WERI-Rb-1 (cell line): ENCODE data around the gene WNT16.

Source experiments
- DNase-seq: peaks from one replicate; pipeline ENCODE4 v3.0.0-alpha.2; 2020
- H3K27ac ChIP-seq: fragments of 250-450 bp; sonication (Bioruptor Pico); 2 replicates; pipeline ENCODE4 v1.5.1; 2020; ENCODE audit warnings: mild to moderate bottlenecking, moderate library complexity
- H3K27me3 ChIP-seq: fragments of 250-450 bp; sonication (Bioruptor Pico); 2 replicates; pipeline ENCODE4 v1.5.1; 2021; ENCODE audit warnings: mild to moderate bottlenecking, low read depth, moderate library complexity; ENCODE audit not compliant: insufficient read depth, severe bottlenecking
- H3K36me3 ChIP-seq: fragments of 250-450 bp; sonication (Bioruptor Pico); 2 replicates; pipeline ENCODE4 v1.5.1; 2020; ENCODE audit warnings: mild to moderate bottlenecking, moderate library complexity
- H3K4me3 ChIP-seq: 2 replicates; pipeline ENCODE4 v1.5.1; 2011; ENCODE audit warnings: low read depth, mild to moderate bottlenecking, control low read depth, low read length
- H3K9me3 ChIP-seq: fragments of 250-450 bp; sonication (Bioruptor Pico); 2 replicates; pipeline ENCODE4 v1.5.1; 2021; ENCODE audit warnings: mild to moderate bottlenecking, moderate library complexity; ENCODE audit not compliant: severe bottlenecking
- CTCF ChIP-seq: IDR thresholded peaks from 2 replicates; pipeline ENCODE4 v1.5.1; 2011; ENCODE audit warnings: low read depth, mild to moderate bottlenecking, control low read depth, inconsistent platforms, low read length

The WNT16 gene

GRCh38 chr7:121329191-121330052, 622 bp downstream of the WNT16 start:
- DNase-seq: peak; percentile 33

GRCh38 chr7:121330053-121330833, 1.4 kb downstream of the WNT16 start:
- Histone ChIP-seq H3K36me3 (no peaks in the 10 kb centered on the region), H3K9me3 (no peaks in the 10 kb centered on the region), H3K4me3 (peak overlapping the region; percentile 42), H3K27ac (no peak overlapping the region), H3K27me3 (peaks cover 10% of the 10 kb centered on the region)
- DNase-seq: peak; percentile 11
- no peak for TF ChIP-seq CTCF

More at GRCh38 chr7:121329191-121330052, 622 bp downstream of the WNT16 start:
- TF ChIP-seq CTCF: peak; percentile 13; the same call in 1 of the 2 replicates
- H3K9me3 ChIP-seq: no peaks in the 10 kb centered on the region
- no peaks in the 10 kb centered on the region for H3K36me3 ChIP-seq
- H3K27ac ChIP-seq: no peak overlapping the region
- H3K27me3 ChIP-seq: peaks cover 10% of the 10 kb centered on the region
- peak overlapping the region; percentile 42 for H3K4me3 ChIP-seq

GRCh38 chr7:121331048-121331447, 2.2 kb downstream of the WNT16 start:
- DNase-seq: no peak
- Histone ChIP-seq H3K27me3 (peaks cover 10% of the 10 kb centered on the region), H3K9me3 (no peaks in the 10 kb centered on the region), H3K4me3 (no peak overlapping the region), H3K36me3 (no peaks in the 10 kb centered on the region), H3K27ac (no peak overlapping the region)
- TF ChIP-seq CTCF: no peak

- no peak overlapping the region for H3K4me3 ChIP-seq
- H3K27ac ChIP-seq: no peak overlapping the region
- H3K9me3 ChIP-seq: no peaks in the 10 kb centered on the region
- DNase-seq: no peak
- TF ChIP-seq CTCF: no peak
- no peaks in the 10 kb centered on the region for H3K36me3 ChIP-seq
- peaks cover 10% of the 10 kb centered on the region for H3K27me3 ChIP-seq
Observed at GRCh38 chr7:121331574-121331973, 2.8 kb downstream of the WNT16 start.

- H3K36me3 ChIP-seq: no peaks in the 10 kb centered on the region
- TF ChIP-seq CTCF: no peak
- no peaks in the 10 kb centered on the region for H3K9me3 ChIP-seq
- H3K27ac ChIP-seq: no peak overlapping the region
- no peak for DNase-seq
- peaks cover 6% of the 10 kb centered on the region for H3K27me3 ChIP-seq
- no peak overlapping the region for H3K4me3 ChIP-seq
Observed at GRCh38 chr7:121334376-121334775, 5.6 kb downstream of the WNT16 start.
